Peyer's patch (tissue), 4 donors: ENCODE measurements around the gene GRK2.

Source experiments
- CTCF ChIP-seq, 6 experiments: fragments of 450-650 bp in 4 of 6; fragments of 200-600 bp in 2 of 6; sonication (generic) in 1 of 6; IDR thresholded peaks; one replicate each; pipeline ENCODE4 v1.5.1; 2017 to 2019; ENCODE audit warnings: antibody characterized with exemption in 6 of 6, mild to moderate bottlenecking in 3 of 6, moderate library complexity in 1 of 6
- POLR2A ChIP-seq, 2 donors: fragments of 450-650 bp; IDR thresholded peaks; one replicate each; pipeline ENCODE4 v1.5.1; 2017; ENCODE audit warnings: antibody characterized with exemption in 2 of 2, mild to moderate bottlenecking in 2 of 2, moderate library complexity in 2 of 2

DNA sequence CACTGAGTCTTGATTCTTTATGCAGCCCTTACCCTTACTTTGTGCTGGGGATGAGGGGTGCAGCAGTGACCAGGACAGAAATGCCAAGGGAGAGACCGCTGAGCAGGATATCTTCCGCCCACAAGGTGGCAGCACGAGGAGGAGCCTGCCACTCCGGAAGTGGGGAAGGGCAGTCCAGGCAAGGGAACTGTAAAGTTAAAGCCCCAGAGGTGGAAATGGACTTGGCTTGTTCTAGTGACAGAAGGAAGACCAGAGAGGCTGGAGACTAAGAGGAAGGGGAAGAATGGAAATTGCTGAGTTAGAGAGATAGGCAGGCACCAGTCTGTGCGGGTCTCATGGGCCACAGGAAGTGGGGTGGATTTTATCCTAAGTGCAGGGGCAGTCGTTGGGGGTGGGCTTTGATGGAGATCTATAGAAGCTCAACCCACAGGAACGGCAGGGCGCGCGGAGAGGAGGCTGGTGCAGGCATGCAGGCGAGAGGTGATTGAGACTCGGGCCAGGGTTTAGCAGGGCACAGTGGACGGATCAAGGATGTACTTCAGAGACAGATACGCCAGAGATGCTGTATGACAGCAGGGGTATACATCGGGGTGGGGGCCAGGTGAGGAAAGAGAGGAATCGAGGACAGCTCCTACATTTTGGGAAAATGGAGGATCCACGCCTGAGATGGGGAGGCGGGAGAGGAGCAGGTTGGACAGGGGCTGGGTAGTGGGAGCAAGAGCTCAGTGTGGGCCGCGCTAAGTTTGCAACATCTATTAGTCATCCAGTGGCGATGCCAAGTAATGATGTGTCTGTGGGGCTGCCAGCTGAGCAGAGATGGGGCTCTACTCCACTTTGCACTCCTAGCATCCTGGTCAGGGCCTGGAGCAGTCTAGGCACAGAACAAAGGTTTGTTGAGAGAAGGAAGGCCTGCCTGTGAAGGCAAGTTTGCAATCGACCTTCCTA lies 3.3 kb upstream of the GRK2 start:
- TF ChIP-seq CTCF (IDR thresholded peaks at IDR 0.05) (peak; percentile 76 to 91 (median 85)), POLR2A (IDR thresholded peaks at IDR 0.05) (peak in 1 of 2 donors; percentile 3)
